Measurements from ENCODE around the gene QRSL1. TPM values are rescaled to one million over a fixed set of nuclear protein-coding genes. Genes with fewer than 3 reads are reported as not detected.

Gene QRSL1
- total RNA-seq, 2 donors from 2014 or later = 8.7 to 9.5 TPM

GRCh38 chr6:106631346-106631745 is 2.0 kb downstream of the QRSL1 start:
- Histone ChIP-seq H3K4me3 (no peak overlapping the region), H3K27me3 (replicated peaks; ENCODE audit: insufficient read depth) (no peaks in the 10 kb centered on the region), H3K4me1 (ENCODE audit: control insufficient read depth in 1 of 2, low read depth in 2 of 2) (peaks cover 0 to 16% of the 10 kb centered on the region in 2 donors), H3K36me3 (no peaks in the 10 kb centered on the region), H3K9me3 (no peaks in the 10 kb centered on the region), H3K27ac (no peak overlapping the region)
- DNase-seq (ENCODE audit: low spot score) (no peak), ATAC-seq (ENCODE audit: insufficient number of reproducible peaks, low FRiP score, low read depth) (no peak)
- TF ChIP-seq, protein P1, sequence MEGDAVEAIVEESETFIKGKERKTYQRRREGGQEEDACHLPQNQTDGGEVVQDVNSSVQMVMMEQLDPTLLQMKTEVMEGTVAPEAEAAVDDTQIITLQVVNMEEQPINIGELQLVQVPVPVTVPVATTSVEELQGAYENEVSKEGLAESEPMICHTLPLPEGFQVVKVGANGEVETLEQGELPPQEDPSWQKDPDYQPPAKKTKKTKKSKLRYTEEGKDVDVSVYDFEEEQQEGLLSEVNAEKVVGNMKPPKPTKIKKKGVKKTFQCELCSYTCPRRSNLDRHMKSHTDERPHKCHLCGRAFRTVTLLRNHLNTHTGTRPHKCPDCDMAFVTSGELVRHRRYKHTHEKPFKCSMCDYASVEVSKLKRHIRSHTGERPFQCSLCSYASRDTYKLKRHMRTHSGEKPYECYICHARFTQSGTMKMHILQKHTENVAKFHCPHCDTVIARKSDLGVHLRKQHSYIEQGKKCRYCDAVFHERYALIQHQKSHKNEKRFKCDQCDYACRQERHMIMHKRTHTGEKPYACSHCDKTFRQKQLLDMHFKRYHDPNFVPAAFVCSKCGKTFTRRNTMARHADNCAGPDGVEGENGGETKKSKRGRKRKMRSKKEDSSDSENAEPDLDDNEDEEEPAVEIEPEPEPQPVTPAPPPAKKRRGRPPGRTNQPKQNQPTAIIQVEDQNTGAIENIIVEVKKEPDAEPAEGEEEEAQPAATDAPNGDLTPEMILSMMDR (IDR thresholded peaks at IDR 0.05) = no peak

DNA sequence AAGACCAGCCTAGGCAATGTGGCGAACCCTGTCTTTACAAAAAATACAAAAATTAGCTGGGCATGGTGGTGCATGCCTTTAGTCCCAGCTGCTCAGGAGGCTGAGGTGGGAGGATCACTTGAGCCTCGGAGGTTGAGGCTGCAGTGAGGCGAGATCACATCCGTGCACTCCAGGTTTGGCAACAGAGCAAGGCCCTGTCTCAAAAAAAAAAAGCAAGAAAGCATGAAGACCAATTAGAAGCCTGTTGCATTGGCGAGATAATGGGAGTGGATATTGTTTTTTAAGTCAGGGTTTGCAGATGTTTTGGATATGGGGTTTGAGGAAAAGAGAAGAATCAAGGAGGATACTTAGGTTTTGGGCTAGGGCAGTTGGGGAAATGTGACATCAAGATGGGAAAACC is 5.2 kb downstream of the QRSL1 start:
- no peak overlapping the region for H3K4me3 ChIP-seq
- peaks cover 0 to 9% of the 10 kb centered on the region in 2 donors for H3K4me1 ChIP-seq (ENCODE audit: control insufficient read depth in 1 of 2, low read depth in 2 of 2)
- TF ChIP-seq, protein P1 (IDR thresholded peaks at IDR 0.05) = no peak
- ATAC-seq (ENCODE audit: insufficient number of reproducible peaks, low FRiP score, low read depth) (no peak), DNase-seq (ENCODE audit: low spot score) (no peak)
- no peaks in the 10 kb centered on the region for H3K9me3 ChIP-seq
- H3K36me3 ChIP-seq = no peaks in the 10 kb centered on the region
- H3K27ac ChIP-seq = no peak overlapping the region
- no peaks in the 10 kb centered on the region for H3K27me3 ChIP-seq (replicated peaks; ENCODE audit: insufficient read depth)

GRCh38 chr6:106637051-106637716 is 7.8 kb downstream of the QRSL1 start:
- TF ChIP-seq, protein P1 (IDR thresholded peaks at IDR 0.05) = no peak
- no peak for ATAC-seq (ENCODE audit: insufficient number of reproducible peaks, low FRiP score, low read depth)
- no peaks in the 10 kb centered on the region for H3K4me1 ChIP-seq (ENCODE audit: control insufficient read depth in 1 of 2, low read depth in 2 of 2)

DNA sequence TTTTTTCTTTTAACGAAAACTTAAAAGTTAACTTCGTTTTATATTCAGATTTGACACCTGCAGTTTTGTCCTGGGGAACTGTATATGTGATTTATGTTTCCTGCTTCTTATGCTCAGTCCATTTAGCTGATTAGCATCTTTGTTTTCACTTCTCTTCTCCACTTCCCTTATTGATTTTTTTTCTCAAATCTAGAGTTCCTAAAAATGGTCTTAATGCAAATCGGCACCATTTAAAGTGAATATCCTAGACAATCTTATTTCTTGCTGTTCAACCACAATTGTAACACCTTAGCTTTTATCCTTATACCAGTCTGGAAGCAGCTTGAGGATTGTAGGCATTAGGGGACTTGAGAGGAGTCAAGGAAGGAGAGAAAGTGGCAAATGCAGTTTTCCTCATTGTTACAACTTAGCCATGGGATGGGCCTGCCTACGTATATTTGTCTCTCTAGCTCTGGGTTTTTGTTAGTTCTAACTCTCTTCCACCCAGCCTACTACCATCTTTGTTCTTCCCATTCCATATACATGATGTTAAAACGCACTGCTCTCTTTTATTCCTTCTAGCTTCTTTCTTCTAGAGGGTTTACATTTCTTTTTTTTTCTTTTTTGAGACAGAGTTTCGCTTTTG is 8.5 kb downstream of the QRSL1 start:
- Histone ChIP-seq H3K4me1 (ENCODE audit: control insufficient read depth in 1 of 2, low read depth in 2 of 2) (no peaks in the 10 kb centered on the region), H3K4me3 (no peak overlapping the region), H3K27me3 (replicated peaks; ENCODE audit: insufficient read depth) (no peaks in the 10 kb centered on the region), H3K27ac (no peak overlapping the region), H3K9me3 (no peaks in the 10 kb centered on the region), H3K36me3 (peaks cover 3% of the 10 kb centered on the region)
- DNase-seq (ENCODE audit: low spot score) (no peak), ATAC-seq (ENCODE audit: insufficient number of reproducible peaks, low FRiP score, low read depth) (no peak)
- TF ChIP-seq, protein P1 (IDR thresholded peaks at IDR 0.05) = no peak

More at GRCh38 chr6:106637051-106637716, 7.8 kb downstream of the QRSL1 start:
- H3K27ac ChIP-seq = no peak overlapping the region
- H3K4me3 ChIP-seq = no peak overlapping the region
- H3K36me3 ChIP-seq = peaks cover under 1% of the 10 kb centered on the region
- no peaks in the 10 kb centered on the region for H3K9me3 ChIP-seq
- no peaks in the 10 kb centered on the region for H3K27me3 ChIP-seq (replicated peaks; ENCODE audit: insufficient read depth)
- DNase-seq (ENCODE audit: low spot score) = no peak

DNA sequence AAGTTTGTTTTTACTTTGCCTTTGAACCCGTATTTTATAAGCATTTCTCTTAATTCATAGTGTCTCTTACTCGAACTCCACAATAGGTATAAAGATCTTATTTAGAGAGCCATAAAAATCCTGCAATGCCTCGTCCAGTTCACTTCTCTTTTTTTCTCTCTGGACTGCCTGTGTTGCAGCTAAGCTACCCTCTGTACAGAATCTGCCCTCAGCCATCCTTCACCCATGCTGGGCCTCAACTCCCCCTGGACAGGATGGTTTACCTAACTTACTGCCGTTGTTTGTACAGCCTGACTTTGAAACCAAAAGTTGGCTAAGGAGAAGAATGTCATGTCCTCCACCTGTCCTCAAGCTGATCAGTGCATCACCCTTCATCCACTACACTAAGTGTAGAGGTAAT is 10.4 kb downstream of the QRSL1 start:
- no peak for ATAC-seq (ENCODE audit: insufficient number of reproducible peaks, low FRiP score, low read depth)
- Histone ChIP-seq H3K27me3 (replicated peaks; ENCODE audit: insufficient read depth) (no peaks in the 10 kb centered on the region), H3K27ac (no peak overlapping the region), H3K36me3 (peaks cover 14% of the 10 kb centered on the region), H3K9me3 (no peaks in the 10 kb centered on the region), H3K4me3 (no peak overlapping the region), H3K4me1 (ENCODE audit: control insufficient read depth in 1 of 2, low read depth in 2 of 2) (no peaks in the 10 kb centered on the region)
- DNase-seq (ENCODE audit: low spot score) = no peak
- TF ChIP-seq, protein P1 (IDR thresholded peaks at IDR 0.05) = no peak

Data from thoracic aorta (tissue), 2 donors.